ENCODE measurements around the gene CDC42SE2.
A peak's percentile ranks its signal among the peaks of the same experiment; 100 is the strongest.
"Not testable (repeated sequence)": the region's sequence is repeated elsewhere in the genome, so short reads cannot be mapped to it uniquely, and the experiment has no call there.

The CDC42SE2 gene

DNA sequence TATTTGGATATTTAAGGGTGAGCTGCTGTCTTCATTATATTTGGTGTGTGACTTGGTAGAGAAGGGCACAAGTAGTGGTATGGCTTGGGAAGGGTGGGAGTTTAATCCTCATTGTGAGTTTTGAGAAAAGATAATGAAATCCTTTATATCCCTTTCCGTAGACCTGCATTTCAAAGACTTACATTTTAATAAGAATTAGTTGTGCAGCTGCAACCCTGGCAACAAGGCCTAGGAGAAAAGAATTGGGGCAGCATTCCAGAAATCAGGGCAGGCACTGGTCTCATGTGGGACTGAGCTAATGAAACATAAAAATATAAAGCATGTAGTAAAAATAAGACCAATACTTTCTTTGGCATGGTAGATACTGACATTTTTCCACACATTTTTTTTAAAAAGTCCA, 60.5 kb downstream of the CDC42SE2 start:
- no peak for DNase-seq

DNA sequence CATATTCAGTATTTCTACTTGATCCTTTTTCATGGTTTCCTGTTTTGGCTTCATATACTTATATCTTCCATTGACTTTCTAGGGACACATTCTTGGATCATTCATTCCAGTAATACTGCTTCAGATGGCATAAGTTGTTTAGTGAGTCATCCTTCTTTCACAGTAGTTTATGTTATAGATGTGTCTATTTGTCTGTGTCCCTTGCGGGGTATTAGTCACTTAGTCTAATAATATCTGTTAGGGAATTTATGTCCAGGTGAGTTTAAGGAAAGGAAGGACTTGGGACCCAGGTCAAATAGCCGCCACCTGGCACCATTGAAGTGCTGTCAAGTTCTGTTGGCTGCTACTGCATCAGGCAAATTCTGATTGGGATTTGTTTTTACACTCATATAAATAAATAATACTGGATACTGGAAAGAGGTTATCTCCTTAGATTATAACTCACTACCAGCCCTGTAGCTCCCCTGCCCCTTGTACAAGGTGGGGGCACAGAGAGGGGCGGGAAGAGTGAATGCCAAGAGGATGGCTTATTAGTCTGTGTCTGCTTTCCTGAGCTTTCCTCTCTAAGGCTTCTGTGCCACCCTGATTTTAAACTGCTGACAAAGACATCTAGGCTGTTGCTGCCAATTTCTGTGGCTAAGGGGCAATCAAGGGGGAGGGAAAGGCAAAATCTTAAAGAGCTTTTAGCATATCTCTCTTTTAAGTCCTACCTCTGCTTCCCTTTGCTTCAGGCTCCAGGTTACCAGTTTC, 64.9 kb downstream of the CDC42SE2 start:
- DNase-seq = no peak

DNA sequence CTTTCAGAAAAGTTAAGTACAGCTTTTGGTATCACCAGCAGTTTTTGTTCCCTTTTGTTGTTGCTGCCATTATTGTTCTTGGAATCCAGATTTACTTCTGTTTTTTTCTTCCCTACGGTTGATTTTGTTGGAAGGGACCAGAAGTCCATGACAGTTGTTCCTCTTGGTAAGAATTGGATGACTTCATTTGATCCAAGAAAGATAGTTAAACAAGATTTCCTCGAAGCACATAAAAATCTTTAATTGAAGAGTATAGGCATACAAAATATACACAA, 65.4 kb downstream of the CDC42SE2 start:
- DNase-seq = no peak

DNA sequence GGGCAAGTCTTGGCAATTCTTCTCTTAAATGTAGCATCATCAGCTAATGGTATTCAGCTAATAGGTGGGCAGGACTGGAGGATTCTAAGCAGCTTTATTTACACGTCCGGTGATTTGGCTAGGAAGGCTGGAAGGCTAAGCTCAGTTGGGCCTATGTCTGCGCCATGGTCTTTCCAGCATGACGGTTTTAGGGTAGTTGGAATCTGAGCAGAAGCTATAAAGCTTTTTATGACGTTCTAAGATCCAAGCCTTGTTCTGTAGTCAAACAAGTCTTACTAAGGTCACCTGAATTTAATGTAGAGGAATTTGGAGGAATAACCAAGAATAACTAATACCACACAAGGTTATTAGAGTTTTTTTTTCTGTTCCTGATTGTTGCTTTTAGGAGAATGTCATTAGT, 66.2 kb downstream of the CDC42SE2 start:
- DNase-seq = no peak

DNA sequence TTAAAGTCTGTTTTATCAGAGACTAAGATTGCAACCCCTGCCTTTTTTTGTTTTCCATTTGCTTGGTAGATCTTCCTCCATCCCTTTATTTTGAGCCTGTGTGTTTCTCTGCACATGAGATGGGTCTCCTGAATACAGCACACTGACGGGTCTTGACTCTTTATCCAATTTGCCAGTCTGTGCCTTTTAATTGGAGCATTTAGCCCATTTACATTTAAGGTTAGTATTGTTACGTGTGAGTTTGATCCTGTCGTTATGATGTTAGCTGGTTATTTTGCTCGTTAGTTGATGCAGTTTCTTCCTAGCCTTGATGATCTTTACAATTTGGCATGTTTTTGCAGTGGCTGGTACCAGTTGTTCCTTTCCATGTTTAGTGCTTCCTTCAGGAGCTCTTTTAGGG, 71.9 kb downstream of the CDC42SE2 start:
- DNase-seq = not testable (repeated sequence)

DNA sequence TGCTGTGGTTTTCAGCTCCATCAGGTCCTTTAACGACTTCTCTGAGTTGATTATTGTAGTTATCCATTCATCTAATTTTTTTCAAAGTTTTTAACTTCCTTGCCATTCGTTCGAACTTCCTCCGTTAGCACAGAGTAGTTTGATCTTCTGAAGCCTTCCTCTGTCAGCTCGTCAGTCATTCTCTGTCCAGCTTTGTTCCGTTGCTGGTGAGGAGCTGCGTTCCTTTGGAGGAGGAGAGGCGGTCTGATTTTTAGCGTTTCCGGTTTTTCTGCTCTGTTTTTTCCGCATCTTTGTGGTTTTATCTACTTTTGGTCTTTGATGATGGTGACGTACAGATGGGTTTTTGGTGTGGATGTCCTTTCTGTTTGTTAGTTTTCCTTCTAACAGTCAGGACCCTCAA, 72.9 kb downstream of the CDC42SE2 start:
- not testable (repeated sequence) for DNase-seq

DNA sequence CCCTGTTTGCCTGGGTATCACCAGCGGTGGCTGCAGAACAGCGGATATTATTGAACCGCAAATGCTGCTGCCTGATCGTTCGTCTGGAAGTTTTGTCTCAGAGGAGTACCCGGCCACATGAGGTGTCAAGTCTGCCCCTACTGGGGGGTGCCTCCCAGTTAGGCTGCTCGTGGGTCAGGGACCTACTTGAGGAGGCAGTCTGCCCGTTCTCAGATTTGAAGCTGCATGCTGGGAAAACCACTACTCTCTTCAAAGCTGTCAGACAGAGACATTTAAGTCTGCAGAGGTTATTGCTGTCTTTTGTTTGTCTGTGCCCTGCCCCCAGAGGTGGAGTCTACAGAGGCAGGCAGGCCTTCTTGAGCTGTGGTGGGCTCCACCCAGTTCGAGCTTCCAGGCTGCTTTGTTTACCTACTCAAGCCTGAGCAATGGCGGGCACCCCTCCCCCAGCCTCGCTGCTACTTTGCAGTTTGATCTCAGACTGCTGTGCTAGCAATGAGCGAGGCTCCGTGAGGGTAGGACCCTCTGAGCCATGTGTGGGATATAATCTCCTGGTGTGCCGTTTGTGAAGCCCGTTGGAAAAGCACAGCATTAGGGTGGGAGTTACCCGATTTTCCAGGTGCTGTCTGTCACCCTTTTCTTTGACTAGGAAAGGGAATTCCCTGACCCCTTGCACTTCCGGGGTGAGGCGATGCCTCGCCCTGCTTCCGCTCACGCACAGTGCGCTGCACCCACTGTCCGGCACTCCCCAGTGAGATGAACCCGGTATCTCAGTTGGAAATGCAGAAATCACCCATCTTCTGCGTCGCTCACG, 73.6 kb downstream of the CDC42SE2 start:
- not testable (repeated sequence) for DNase-seq

DNA sequence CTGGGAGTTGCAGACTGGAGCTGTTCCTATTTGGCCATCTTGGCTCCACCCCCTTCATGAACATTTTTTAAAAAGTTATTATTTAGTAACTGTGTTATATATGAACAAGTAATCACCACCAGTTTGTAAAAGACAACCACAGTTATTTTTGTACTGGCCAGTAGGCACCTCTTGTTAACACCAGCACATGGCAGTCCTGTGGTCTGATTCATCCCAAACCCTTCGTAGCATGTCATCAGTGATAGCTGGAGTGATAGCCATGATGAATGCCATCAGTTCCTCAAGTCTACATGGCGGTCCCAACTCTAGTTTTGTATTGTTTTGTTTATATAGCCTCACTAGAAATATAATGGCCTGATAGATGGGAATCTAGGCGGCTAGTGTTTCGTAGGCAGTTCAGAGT, 74.2 kb downstream of the CDC42SE2 start:
- no peak for DNase-seq

DNA sequence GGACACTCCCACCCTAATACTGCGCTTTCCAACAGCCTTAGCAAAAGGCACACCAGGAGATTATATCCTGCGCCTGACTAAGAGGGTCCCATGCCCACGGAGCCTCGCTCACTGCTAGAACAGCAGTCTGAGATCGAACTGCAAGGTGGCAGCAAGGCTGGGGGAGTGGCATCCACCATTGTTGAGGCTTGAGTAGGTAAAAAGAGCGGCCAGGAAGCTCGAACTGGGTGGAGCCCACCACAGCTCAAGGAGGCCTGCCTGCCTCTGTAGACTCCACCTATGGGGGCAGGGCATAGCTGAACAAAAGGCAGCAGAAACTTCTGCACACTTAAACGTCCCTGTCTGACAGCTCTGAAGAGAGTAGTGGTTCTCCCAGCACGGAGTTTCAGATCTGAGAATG, 80.4 kb downstream of the CDC42SE2 start:
- peak in 1 of 6 experiments; percentile 25 for DNase-seq

DNA sequence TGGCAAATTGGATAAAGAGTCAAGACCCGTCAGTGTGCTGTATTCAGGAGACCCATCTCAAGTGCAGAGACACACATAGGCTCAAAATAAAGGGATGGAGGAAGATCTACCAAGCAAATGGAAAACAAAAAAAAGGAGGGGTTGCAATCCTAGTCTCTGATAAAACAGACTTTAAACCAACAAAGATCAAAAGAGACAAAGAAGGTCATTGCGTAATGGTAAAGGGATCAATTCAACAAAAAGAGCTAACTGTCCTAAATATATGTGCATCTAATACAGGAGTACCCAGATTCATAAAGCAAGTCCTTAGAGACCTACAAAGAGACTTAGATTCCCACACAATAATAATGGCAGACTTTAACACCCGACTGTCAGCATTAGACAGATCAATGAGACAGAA, 82.4 kb downstream of the CDC42SE2 start:
- not testable (repeated sequence) for DNase-seq

DNA sequence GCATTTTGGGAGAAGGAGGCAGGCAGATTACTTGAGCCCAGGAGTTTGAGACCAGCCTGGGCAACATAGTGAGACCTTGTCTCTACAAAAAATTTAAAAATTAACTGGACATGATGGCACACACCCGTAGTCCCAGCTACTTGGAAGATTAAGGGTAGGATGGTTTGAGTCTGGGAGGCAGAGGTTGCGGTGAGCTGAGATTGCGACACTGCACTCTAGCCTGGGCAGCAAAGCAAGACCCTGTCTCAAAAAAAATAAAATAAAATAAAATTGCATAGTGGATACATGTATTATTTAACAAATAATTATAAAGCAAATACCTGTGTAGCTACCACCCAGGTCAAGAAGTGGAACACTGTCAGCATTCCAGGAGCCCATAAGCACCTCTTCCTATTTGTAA, 90.1 kb downstream of the CDC42SE2 start:
- no peak for DNase-seq

DNA sequence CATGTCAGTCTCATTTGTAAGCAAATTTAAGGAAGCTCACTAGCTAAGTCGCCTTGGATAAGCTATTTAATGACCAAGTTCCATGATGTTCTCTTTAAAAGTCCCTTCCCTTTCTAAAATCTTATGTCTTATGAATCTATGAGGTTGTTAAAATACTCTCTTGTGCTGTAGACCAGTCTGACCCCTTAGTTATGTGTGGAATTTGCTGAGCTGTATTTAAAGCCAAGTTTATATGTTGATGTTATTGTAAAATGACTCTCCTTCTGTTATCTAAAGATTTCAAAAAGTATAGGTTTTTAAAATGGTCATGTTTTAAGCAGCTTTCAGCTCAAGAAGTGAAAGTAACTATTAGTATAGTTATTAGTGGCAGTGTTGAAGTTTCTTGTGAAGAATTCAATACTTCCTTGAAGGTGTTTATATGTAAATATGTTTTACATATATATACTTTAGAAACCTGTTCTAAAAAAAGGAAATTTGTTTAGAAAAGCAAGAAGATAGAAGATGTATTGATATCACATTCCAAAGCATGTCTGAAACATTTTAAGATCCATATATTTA, 92.2 kb downstream of the CDC42SE2 start:
- no peak for DNase-seq

DNA sequence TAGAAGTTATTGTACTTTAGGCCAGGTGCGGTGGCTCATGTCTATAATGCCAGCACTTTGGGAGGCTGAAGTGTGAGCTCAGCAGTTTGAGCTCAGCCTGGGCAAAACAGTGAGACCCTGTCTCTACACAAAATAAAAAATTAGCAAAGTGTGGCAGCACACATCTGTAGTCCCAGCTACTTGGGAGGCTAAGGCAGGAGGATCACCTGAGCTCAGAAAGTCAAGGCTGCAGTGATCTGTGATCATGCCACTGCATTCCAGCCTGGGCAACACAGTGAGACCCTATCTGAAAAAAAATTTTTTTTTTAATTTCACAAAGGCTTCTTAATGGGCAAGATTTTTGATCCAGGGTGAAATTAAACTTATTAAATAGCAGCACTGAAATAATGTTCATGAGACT, 92.8 kb downstream of the CDC42SE2 start:
- DNase-seq = no peak

DNA sequence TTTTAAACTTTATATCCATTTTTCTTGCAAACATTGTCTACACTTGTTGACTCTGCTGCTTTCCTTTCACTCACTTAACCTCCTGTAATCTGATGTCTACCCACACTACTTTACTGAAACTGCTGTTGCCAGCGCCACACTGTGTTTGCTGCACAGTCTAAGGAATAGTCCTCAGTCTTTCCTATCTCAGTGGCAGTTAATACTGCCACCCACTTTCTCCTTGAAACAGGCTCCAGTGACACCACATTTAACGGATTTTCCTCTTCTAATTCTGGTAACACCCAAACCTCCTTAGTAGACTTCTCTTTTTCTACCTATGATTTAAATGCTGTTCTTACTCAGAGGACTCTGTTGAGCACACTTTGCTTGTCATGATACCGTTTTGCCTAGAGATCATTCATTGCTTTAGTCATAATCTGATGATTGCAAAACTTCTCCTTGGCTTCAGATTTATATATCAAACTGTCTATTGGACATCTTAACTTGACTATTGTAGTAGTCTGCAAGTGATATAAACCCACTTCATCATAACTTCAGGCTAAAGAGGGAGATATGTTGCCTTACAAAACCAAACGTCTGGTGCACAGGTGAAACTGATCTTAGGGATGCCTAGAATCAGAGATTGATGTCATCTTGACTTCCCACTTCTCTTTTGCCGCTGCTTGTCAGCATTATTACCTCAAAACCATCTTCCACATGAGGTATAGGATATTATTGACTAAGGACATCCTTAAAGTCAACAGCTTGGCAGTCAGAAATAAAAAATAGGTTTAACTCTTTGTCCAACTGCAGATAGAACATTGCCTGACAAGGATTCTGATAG, 94.1 kb downstream of the CDC42SE2 start:
- peak in 2 of 6 experiments; percentile 25 to 42 for DNase-seq

DNA sequence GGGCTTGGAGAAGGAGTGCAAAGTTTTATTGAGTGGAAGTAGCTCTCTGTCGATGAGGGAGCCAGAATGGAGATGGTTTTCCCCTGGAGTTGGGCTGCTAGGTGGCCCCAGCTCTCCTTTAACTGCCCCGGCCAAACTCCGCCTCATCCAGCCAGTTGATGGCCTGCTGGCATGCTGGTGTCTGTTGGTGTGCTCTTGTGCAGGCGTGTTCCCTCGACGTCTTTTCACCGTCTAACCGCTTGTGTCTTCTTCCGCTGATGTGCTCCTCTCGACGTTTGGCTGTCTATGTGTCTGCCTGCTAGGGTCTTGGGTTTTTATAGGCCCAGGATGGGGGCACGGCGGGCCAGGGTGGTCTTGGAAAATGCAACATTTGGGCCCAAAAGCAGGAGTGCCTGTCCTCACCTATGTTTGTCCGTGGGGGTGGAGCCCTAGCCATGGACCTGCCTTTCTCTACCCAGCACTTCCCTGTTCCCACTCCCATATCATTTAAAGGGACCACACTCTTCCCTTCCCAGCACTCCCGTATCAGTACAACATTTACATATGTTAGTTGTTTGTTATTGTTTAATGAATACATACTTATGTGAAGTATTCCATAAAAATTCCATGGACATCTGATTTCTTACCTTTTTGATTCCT, 97.9 kb downstream of the CDC42SE2 start:
- no peak for DNase-seq

DNA sequence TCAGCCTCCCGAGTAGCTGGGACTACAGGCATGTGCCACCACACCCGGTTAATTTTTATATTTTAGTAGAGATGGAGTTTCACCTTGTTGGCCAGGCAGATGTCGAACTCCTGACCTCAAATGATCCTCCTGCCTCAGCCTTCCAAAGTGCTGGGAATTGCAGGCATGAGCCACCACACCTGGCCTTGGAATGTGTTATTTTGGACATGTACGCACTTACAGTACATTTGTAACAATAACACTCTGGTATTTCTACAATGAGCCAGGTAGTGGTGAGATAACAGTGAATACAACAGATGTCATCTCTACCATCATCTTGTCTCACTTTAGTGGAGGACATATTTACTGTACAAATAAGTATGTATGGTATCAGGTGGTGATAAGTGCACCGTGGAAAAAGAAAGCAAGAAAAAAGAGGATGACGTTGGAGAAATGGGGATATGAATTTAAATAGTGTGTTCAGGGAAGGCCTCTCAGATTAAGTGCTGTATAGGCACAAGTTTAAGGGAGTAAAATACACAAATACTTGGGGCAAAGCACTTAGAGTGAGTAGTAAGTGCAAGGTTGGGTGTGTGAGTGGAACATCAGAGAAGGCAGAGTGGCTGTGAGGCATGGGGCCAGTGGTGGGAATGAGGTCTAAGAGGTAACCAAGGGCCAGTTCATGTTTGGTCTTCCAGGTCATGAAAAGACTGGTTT, 100.1 kb downstream of the CDC42SE2 start:
- peak in 1 of 6 experiments; percentile 46 for DNase-seq

DNA sequence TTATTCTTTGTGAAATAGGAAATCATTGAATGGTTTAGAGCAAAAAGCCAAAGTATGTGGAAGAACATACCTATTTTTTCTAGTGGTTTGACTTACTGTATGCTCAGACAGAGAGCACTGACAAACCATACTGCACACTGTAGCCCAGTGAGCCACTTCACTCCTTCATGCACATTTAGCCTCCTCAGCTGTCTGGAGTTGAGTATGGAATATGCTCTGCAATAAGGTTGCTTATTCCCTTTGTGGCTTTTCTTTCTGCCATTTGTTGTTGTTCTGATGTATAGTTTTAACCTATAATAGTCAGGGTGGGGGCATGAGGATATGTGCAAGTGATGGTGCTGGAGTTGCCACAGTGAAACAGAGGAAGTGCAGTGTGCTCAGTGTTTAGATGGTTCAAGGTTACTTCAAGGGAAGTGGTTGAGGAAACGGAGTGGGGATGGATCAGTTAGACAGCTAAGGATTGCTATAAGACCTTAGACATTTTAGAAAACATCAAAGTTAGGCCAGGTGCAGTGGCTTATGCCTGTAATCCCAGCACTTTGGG, 100.7 kb downstream of the CDC42SE2 start:
- DNase-seq = peak in 3 of 6 experiments; percentile 41 to 52 (median 42)

DNA sequence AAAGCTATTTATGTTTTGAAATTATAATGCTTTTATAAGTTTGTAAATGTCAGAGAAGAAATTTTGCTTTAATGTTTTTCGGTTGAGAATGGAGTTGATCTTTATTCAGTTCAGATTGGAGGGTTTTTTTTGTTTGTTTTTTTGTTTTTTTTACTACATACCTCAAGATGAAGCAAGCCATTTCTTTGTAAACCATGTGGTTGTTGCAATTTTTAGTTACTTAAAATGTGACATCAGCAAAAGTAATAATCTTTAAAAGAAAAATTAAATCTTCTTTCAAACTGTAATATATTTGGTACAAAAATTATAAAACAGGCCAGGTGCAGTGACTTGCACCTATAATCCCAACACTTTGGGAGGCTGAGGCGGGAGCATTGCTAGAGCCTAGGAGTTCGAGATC, 102.6 kb downstream of the CDC42SE2 start:
- no peak for DNase-seq

DNA sequence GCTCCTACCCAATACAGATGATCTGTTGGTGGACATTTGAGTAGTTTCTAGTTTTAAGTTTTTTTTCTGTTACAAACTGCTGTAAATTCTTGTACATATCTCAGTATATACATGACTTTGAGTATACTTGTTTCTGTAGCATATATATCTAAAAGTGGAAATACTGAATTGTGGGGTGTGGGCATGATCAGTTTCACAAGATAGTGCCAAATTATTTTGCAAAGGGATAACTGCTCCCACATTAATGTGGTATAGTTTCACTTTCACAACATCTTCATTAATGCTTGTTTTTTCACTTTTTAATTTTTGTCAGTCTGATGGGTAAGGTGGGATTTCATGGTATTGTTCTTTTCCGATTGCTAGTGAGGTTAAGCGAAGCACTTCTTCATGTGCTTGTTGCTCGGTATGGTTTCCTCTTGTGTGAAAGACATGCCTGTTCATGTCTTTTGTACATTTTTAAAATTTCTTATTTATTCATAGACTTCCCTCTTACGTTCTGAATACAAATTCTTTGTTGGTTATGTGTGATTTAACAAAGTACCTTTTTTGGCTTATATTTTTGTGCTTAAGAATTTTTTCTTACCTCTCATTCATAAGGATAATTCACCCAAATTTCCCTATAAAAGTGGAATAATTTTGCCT, 103.5 kb downstream of the CDC42SE2 start:
- DNase-seq = no peak

DNA sequence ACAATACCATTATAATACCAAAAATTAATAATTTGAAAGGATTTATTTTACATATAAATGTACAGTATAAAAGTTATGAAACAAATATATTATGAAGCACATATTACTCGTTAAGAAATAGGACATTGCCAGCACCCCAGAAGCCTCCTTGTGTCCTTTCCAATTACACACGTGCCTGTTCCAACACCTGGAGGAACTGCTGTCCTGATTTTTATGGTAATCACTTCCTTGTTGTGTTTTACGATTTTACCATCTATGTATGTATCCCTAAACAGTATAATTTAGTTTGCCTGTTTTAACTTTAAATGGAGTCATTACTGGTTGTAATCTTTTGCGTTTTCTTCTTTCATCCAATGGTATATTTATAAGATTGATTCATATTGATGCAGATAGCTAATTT, 105.0 kb downstream of the CDC42SE2 start:
- no peak for DNase-seq

DNA sequence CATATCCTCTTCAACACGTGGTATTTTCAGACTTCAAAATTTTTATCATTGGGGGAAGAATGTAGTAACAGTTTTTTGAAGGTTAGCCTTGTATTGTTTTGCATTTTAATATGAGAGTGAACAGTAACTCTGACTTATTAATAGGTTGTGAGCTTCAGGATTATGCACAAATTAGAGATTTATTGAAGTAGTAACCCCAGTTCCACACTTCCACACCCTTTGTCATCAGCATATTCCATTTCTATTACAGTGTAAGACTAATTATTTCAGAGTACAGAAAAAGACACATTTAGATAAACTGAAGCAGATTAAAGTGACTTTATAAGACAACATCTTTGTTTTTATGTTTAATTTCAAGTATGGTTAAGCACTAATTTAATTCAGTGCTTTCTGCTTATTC, 105.7 kb downstream of the CDC42SE2 start:
- no peak for DNase-seq

All from stimulated activated naive CD4-positive, alpha-beta T cell (primary cell).